GM18909 (cell line): ENCODE results near the gene AP2B1.

Experiments
- ATAC-seq: cut with Tn5 transposase; IDR thresholded peaks from one replicate; pipeline ENCODE4 v1.9.1; 2021; ENCODE audit warnings: mild to moderate bottlenecking; ENCODE audit not compliant: unreplicated experiment, poor library complexity

Gene AP2B1

GRCh38 chr17:35765086-35765710, 178.1 kb downstream of the AP2B1 start:
- ATAC-seq, result no peak

- no peak for ATAC-seq
Measured at GRCh38 chr17:35765756-35766488, 178.8 kb downstream of the AP2B1 start.

- ATAC-seq, result no peak
Measured at GRCh38 chr17:35766489-35766877, 179.4 kb downstream of the AP2B1 start.

- no peak for ATAC-seq
Measured at GRCh38 chr17:35766903-35767510, 179.9 kb downstream of the AP2B1 start.

GRCh38 chr17:35768797-35769196, 181.7 kb downstream of the AP2B1 start:
- no peak for ATAC-seq

GRCh38 chr17:35769895-35770486, 182.9 kb downstream of the AP2B1 start:
- ATAC-seq, result no peak

- ATAC-seq, result no peak
Measured at GRCh38 chr17:35773129-35773528, 186.0 kb downstream of the AP2B1 start.

- no peak for ATAC-seq
Measured at GRCh38 chr17:35773679-35774425, 186.7 kb downstream of the AP2B1 start.

- ATAC-seq, result no peak
Measured at GRCh38 chr17:35774499-35774898, 187.4 kb downstream of the AP2B1 start.

- ATAC-seq, result no peak
Measured at GRCh38 chr17:35775039-35775438, 187.9 kb downstream of the AP2B1 start.

GRCh38 chr17:35775583-35775982, 188.5 kb downstream of the AP2B1 start:
- no peak for ATAC-seq
